DMS53 treated with DMSO at 0.1 percent for 48 hours (cell line): Measurements from ENCODE around the gene SMIM1.

Experiments
- DNase-seq: peaks from one replicate; lab custom pipeline; 2025; ENCODE audit not compliant: unreplicated experiment; lab: John Stamatoyannopoulos, UW

SMIM1 gene, protein sequence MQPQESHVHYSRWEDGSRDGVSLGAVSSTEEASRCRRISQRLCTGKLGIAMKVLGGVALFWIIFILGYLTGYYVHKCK

DNA sequence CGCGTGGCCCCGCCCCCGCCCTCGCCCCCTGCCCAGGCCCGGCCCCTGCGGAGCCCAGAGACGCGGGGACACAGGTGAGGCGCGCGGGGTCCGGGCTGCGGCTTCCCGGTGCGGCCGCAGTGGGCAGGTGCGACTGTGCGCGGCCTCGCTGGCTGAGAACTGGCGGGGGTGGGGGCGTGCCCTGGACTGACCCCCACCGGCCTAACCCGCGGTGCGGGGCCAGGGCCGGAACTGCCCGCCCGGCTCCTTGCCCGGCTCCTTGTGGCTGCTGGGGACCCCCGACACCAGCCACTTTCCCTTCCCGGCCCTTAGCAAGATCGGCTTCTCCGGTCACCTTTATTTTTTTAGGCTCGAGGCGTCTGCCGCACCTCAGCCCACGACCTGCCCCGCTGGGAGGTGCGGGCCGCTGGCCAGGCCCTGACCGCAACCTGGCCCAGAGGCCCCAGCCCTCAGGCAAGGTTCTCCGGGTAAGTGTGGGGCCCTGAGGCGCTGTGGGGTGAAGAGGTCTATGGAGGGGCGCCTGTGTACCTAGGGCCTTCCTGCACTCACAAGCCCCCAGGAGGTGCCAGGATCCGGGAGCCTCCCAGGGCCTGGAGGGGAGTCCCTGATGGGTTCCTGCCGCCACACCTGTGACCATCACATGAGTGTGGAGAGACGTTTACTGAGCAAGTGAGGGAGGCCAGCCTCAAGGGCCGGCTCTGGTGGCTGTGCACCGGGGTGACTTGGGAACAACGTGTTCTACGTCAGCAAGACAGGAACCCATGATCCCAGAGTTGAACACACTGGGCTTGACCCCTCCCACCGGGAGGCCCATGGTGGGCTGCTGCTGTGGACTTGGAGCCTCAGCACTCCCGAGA is at the start of gene SMIM1:
Gene SMIM1, plus strand, starts transcription at position 35 of the 857 bp plus-strand sequence. CDS start 2,625 bp downstream, outside the sequence.
- no peak for DNase-seq

DNA sequence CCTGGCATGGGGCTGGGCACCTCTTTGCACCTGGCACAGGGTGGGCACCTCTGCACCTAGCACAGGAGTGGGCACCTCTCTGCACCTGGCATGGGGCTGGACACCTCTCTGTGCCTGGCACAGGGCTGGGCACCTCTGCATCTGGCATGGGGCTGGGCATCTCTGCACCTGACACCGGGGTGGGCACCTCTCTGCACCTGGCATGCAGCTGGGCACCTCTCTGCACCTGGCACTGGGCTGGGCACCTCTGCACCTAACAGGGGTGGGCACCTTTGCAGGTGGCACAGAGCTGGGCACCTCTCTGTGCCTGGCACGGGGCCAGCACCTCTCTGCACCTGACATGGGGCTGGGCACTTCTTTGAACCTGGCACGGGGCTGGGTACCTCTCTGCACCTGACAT is 49.7 kb upstream of the SMIM1 start:
- no peak for DNase-seq

DNA sequence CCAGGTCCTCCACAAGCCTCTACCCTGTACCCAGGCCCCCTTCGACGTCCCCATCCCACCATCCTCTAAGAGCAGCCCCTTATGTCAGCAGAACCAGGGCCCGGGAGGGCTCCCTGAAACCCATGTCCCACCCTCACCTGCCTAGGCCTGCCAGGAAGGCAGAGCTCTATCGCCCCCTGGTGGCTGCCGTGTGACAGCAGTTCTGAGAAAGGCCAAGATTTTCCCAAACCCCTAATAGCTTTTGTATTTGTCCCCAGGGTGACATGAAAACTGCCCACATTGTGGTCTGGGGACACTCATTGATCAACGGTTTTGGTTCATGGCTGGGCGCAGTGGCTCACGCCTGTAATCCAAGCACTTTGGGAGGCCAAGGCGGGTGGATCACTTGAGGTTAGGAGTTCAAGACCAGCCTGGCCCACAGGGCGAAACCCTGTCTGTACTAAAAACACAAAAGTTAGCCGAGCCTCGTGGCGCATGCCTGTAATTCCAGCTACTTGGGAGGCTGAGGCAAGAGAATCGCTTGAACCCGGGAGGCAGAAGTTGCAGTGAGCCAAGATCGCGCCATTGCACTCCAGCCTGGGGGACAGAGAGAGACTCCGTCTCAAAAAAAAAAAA is 48.0 kb upstream of the SMIM1 start:
- DNase-seq, result peak; percentile 55

DNA sequence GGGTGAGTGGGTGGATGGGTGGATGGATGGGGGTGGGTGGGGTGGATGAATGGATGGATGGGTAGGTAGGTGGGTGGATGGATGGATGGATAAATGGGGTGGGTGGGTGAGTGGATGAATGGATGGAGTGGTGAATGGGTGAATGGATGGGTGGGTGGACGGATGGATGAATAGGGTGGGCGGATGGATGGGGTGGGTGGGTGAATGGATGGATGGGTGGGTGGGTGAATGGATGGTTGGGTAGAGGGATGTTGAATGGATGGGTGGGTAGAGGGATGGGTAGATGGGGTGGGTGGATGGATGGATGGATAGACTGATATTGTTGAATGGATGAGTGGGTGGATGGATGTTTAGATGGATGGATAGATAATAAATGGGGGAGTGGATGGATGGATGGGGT is 47.2 kb upstream of the SMIM1 start:
- no peak for DNase-seq

DNA sequence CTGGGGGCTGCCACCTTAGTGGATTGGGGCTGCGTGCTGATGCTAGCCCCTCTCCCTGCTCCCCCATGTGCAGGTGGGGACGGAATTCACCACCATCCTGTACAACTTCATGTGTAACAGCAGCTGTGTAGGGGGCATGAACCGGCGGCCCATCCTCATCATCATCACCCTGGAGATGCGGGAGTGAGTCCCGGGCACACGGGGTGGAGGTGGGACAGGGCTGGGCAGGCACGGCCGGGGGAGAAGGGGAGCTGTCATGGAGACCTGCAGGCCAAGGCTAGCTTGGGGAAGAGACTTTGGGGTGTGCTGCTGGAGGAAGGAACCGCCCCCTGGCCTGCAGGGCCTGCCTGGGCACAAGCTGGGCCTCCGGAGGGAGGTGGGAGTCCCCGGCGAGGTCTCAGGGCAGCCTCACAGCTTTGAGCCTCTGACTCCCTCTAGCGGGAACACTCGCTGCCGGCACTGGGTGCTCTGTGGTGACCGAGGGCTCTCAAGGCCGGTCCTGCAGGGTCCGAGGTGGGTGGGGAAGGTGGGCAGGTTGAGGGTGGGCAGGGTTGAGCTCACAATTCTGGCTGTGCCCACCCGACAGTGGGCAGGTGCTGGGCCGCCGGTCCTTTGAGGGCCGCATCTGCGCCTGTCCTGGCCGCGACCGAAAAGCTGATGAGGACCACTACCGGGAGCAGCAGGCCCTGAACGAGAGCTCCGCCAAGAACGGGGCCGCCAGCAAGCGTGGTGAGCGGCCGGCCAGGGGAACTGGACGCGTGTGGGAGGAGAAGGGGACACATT is 45.3 kb upstream of the SMIM1 start:
- DNase-seq, result no peak

DNA sequence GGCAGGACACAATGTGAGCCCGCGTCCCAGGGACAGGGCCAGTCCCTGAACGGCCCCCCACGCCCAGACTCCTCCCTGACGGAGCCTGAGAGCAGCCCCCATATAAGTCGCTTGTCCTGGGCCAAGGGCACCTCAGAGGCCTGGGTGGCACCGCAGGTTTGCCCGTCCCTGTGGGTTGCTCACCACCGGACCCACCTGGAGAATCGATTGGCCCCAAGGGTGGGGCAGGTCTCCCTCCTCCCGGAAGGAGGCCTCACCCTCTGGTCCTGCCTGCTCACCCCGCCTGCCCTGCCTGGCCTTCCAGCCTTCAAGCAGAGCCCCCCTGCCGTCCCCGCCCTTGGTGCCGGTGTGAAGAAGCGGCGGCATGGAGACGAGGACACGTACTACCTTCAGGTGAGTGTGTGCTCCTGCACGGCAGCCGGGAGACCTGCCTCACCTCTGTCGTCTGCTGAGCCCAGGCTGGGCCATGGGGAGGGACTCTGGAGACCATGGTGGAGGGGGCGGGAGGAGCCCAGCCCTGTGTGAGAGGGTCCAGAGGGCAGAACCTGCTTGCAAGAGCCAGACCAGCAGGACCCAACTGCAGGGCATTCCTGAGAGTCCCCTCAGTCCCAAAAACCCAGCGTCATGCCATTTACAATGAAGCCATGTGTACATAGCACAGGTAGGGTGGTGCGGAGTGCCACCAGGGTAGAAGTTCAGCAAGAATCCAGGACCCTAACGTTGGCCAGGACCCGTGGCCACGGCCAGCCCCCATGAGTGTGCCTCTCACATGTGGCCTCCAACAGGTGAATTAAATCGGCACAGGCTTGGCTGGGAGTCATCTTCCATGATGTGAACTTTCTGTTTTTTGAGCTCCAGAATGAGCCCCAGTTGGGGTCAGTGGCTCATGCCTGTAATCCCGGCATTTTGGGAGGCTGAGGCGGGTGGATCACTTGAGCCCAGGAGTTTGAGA is 44.4 kb upstream of the SMIM1 start:
- no peak for DNase-seq

DNA sequence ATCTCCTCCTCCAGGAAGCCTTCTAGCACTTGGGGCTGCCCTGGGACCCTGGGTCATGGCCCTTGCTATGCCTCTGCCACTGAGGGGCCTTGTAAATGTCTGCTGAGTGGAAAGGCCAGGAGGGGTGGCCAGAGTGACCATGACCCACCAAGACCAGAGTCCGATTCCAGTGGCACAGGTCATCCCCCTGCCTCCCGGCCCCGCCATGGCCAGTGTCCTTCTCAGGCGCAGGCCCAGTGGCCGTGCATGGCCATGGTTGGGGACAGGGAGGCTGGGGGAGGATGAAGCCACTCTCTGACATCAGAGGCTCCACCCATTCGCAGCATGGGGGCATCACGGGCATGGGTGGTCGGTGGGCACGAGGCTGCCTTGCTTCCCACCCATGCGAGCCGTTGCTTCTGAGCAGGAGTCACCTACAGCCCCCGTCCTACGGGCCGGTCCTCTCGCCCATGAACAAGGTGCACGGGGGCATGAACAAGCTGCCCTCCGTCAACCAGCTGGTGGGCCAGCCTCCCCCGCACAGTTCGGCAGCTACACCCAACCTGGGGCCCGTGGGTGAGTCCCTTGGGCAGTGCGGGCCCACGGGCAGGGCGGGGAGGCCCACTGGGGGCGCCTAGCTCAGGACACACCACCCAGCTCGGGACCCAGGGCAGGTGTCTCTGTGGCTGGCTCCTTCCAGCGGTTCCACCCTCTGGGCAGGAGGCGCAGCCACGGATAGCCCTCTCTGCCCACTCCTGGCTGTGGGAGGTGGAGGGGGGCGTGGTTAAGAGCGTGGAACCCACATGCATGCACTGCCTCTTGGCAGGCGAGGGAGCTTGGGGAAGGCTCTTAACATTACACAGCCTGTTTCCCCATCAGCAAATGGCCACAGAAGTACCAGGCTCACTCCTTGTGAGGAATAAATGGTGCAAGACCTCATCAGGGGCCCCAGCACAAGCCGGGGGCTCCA is 42.7 kb upstream of the SMIM1 start:
- DNase-seq, result no peak

DNA sequence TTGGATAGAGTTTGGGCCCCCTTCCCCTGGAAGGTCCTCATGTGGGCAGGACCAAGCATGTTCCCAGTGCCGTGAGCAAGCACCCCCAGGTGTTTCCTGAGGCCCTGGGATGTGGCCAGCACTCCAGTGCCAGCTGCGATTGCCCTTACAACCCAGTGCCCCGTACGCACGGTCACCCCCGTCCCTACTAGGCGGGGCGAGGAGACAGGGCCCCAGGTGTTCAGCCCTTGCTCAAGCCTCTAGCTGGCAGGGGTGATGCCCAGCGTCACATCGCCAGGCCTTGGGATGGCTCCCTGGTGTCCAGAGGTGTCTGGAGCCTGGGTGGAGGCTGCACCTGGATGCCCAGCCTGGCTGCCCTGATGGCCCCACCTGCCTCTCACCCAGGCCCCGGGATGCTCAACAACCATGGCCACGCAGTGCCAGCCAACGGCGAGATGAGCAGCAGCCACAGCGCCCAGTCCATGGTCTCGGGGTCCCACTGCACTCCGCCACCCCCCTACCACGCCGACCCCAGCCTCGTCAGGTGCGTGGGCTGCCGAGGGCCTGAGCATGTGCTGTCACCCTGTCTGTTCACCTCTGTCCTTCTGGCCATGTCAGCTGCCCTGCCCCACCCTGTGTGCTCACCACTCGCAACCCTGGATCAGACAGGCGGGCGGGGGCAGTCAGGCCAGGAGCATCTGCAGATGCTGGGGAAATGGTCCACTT is 41.9 kb upstream of the SMIM1 start:
- no peak for DNase-seq

DNA sequence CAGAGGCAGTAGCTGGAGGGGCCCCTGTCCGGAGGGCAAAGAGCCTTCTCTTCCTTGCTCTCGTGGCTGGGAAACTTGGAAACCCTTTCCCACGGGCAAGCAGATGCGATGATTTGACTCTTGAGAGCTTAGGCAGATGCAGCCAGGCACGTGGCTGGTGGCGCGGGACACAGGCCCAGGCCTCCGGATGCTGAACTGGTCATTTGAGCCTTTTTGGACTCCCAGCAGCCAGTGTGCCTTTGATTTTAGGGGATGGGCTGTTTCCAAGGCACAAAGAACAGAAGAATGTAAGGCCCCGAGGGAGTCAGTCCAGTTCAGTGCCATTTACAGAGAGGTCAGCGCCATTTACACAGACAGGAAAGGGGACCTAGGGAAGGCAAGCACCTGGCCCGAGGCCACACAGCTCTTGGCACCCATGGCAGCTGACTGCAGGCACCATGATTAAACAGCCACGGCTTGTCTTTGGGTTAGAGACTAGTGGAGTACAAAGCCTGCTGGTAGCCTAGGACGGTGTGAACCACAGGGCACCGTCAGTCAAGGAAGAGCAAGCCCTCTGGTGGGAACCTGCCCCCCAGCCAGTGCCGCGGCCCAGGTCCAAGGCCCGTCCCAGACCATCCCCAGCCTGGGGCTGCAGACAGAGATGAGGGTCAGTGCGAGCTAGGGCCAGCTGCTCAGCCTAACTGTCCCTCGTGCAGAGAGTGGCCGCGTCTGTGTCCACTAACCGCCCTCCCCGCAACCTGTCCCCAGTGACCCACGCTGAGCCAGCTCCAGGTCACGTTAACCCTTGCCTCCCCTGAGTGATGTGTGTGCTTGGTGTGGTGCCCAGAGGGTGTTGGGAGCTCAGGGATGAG is 40.7 kb upstream of the SMIM1 start:
- no peak for DNase-seq

DNA sequence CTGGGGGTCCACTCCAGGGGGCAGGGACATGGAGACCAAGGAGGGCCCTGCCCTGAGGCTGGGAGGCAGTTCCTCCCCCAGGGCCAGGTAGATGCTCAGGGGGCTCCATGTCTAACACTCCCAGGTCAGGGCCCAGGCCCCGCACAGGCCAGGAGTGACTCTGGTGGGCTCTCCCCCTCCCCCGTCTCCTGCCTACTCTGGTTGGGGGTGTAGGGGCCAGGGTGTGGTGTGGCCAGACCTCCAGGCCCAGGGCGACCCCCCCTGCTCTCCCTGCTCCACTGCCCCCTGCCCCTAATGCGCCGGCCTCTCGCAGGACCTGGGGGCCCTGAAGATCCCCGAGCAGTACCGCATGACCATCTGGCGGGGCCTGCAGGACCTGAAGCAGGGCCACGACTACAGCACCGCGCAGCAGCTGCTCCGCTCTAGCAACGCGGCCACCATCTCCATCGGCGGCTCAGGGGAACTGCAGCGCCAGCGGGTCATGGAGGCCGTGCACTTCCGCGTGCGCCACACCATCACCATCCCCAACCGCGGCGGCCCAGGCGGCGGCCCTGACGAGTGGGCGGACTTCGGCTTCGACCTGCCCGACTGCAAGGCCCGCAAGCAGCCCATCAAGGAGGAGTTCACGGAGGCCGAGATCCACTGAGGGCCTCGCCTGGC is 40.0 kb upstream of the SMIM1 start:
- DNase-seq, result no peak

DNA sequence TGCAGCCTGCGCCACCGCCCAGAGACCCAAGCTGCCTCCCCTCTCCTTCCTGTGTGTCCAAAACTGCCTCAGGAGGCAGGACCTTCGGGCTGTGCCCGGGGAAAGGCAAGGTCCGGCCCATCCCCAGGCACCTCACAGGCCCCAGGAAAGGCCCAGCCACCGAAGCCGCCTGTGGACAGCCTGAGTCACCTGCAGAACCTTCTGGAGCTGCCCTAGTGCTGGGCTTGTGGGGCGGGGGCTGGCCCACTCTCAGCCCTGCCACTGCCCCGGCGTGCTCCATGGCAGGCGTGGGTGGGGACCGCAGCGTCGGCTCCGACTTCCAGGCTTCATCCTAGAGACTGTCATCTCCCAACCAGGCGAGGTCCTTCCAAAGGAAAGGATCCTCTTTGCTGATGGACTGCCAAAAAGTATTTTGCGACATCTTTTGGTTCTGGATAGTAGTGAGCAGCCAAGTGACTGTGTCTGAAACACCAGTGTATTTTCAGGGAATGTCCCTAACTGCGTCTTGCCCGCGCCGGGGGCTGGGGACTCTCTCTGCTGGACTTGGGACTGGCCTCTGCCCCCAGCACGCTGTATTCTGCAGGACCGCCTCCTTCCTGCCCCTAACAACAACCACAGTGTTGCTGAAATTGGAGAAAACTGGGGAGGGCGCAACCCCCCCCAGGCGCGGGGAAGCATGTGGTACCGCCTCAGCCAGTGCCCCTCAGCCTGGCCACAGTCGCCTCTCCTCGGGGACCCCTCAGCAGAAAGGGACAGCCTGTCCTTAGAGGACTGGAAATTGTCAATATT is 39.3 kb upstream of the SMIM1 start:
- no peak for DNase-seq

DNA sequence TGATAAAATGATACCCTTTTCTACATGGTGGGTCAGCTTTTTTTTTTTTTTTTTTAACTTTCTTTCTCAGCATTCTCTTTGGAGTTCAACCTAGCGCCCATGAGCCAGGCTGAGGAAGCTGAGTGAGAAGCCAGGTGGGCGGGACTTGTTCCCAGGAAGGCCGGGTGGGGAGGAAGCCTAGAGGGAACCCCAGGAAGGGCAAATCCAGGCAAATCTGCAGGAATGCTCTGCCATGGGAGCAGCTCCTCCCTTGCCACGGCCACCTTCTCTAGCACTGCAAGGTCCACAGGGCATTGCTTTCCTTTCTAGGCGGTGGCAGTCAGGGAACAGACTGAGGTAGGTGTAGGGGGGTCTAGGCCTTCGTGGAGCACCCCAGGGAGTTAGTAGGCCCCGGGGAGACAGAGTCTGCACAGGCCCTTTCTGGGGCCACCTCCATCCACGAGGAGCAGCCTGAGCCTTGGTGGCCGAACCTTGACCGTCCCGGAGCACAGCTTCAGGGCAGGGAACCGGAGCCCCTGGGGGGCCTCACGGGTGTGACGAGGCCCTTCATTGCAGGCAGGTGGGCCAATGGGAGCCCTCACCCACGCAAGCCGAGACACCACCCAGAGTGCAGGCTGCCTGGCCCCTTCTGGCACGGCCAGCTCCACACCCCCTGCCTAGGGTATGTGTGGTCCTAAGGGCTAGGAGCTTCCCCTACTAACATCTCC is 38.5 kb upstream of the SMIM1 start:
- no peak for DNase-seq

DNA sequence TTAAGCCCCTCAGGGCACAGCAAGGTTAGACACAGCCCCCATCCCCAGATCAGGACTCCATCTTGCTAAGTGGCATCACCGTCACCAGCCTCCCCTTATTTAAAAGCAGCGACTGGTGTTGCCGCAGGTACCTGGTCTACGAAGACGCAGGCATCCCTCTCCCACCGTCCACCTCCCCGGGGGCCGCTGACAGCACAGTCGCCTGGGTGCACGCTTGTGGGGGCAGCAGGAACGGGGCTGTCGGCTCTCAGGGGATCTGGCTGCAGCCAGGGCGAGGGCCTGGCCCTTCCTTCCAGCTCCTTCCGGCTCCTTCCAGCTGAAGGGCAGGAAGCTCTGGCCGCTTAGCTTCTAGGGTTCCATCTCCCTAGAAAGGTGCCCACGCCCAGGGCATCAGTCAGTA is 37.9 kb upstream of the SMIM1 start:
- no peak for DNase-seq

DNA sequence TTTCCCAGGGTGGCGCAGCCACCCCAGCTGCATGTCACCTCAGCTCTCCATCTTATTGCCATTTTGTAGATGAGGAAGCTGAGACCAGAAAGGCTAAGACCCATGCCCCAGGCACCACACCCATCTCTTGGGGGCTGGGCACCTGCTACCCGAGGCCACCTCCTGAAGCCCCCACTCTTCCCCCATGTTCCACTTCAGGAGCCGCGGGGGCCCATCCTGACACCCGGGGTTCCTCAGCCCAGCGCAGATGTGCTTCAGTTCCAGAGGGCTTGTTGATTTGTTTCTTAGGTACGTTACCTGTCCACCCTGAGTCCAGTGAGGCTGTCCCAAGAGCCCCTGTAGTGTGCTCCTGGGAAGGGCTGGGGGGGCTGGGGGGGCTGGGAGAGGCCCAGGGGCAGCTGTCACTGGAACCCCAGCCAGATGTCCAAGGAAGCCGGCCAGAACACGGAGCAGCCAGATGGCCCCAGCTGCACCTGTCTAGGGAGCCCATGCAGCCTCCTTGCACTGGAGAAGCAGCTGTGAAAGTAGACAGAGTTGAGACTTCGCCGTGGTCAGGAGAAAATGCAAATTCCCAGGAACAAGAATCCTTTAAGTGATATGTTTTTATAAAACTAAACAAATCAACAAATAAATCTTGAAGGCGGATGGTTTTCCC is 37.4 kb upstream of the SMIM1 start:
- DNase-seq, result no peak

DNA sequence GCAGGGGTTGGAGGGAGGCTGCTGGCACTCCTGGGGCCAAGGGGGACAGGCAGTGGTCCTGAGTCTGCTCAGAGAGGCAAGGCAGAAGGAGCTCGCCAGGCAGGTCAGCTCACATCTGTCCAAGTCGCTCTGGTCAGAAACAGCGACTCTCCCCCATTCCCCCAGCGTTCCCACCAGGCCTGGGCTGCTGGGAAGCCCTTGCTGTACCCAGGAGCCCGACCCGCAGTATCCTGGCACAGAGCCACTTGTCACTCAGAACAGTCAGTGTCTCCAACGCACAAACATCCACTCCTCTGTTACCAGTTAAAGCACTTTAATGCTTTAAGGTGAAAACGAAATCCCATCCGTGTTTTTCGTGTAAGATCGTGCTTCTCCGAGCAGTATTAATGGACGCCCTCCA is 36.9 kb upstream of the SMIM1 start:
- no peak for DNase-seq
